Choroid plexus epithelial cell (primary cell): ENCODE data around the gene CCDC88A.

ENCODE experiments used
- DNase-seq: peaks from one replicate; pipeline ENCODE4 v3.0.0-alpha.2; 2010; ENCODE audit warnings: low read depth
- H3K4me3 ChIP-seq: 2 replicates; pipeline ENCODE4 v1.5.1; 2011; ENCODE audit warnings: low read depth, mild to moderate bottlenecking, control low read depth, low read length, moderate library complexity
- TF ChIP-seq, protein P1 (sequence below): conservative IDR thresholded peaks from 2 replicates; pipeline ENCODE4 v1.5.1; 2011; ENCODE audit warnings: low read depth, mild to moderate bottlenecking, control low read depth, inconsistent platforms, low read length, moderate library complexity

The CCDC88A gene

DNA sequence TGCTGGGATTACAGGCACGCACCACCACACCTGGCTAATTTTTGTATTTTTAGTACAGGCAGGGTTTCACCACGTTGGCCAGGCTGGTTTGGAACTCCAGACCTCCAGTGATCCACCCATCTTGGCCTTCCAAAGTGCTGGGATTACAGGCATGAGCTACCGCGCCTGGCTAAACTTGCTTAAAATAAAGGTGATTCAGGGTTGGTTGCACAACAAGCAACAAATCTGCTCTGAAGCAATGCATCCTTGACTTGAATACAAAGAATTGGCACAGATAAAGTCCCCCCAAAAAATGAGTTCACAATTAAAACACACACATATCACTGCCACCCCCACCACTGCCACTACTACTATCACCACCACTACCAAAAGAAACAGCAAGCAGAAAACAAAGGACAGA is 34.9 kb downstream of the CCDC88A start:
- no peak for DNase-seq
- H3K4me3 ChIP-seq, result no peak overlapping the region
- TF ChIP-seq, protein P1, sequence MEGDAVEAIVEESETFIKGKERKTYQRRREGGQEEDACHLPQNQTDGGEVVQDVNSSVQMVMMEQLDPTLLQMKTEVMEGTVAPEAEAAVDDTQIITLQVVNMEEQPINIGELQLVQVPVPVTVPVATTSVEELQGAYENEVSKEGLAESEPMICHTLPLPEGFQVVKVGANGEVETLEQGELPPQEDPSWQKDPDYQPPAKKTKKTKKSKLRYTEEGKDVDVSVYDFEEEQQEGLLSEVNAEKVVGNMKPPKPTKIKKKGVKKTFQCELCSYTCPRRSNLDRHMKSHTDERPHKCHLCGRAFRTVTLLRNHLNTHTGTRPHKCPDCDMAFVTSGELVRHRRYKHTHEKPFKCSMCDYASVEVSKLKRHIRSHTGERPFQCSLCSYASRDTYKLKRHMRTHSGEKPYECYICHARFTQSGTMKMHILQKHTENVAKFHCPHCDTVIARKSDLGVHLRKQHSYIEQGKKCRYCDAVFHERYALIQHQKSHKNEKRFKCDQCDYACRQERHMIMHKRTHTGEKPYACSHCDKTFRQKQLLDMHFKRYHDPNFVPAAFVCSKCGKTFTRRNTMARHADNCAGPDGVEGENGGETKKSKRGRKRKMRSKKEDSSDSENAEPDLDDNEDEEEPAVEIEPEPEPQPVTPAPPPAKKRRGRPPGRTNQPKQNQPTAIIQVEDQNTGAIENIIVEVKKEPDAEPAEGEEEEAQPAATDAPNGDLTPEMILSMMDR, result no peak

DNA sequence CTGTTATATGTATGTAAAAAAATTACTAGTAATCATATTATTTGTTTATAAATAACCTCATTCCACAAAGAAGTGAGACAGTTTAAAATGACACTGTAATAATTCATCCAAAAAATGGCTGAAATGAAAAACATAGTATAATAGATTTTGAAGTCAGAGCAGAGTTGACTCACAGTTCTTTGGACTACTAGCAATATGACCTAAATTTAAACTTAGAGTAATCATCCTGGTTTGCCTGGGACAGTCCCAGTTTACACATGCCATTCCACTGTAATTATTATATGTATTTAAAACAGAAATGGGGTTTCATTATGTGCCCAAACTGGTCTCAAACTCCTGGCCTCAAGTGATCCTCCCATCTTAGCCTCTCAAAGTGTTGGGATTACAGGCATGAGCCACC is 48.3 kb downstream of the CCDC88A start:
- TF ChIP-seq, protein P1, result no peak
- DNase-seq, result no peak
- H3K4me3 ChIP-seq, result no peak overlapping the region

DNA sequence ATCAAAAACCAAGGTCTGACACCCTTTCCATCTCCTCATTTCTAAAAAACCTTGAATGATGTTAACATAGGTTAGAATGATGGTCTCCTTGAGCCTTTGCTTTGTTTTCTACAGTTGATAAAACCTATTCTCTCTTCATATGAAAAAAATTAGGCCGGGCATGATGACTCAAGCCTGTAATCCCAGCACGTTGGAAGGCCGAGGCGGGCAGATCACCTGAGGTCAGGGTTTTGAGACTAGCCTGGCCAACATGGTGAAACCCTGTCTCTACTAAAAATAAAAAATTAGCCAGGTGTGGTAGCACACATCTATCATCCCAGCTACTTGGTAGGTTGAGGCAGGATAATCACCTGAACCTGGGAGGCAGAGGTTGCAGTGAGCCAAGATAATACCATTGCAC is 49.4 kb downstream of the CCDC88A start:
- DNase-seq, result no peak

DNA sequence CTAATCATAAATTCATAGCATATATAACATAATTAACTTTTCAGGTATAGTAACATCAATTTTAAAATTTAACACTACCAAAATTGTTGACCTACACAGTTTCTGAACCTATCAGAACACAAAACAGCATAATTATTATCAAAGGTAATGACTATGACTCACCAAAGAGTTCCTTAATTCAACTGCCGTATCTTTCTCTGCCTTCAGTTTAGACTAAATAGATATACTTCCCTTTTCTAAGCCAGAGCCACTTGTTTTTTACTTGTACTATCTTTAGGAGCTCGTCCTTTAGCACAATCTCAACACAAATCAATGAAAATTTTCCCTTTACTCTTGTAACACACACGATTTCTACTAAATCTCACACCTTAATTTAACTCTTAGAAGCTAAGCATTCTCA is 54.4 kb downstream of the CCDC88A start:
- H3K4me3 ChIP-seq, result no peak overlapping the region
- TF ChIP-seq, protein P1, result no peak
- DNase-seq, result peak; percentile 17

More for the DNA sequence above, 49.4 kb downstream of the CCDC88A start:
- TF ChIP-seq, protein P1, result no peak
- no peak overlapping the region for H3K4me3 ChIP-seq

DNA sequence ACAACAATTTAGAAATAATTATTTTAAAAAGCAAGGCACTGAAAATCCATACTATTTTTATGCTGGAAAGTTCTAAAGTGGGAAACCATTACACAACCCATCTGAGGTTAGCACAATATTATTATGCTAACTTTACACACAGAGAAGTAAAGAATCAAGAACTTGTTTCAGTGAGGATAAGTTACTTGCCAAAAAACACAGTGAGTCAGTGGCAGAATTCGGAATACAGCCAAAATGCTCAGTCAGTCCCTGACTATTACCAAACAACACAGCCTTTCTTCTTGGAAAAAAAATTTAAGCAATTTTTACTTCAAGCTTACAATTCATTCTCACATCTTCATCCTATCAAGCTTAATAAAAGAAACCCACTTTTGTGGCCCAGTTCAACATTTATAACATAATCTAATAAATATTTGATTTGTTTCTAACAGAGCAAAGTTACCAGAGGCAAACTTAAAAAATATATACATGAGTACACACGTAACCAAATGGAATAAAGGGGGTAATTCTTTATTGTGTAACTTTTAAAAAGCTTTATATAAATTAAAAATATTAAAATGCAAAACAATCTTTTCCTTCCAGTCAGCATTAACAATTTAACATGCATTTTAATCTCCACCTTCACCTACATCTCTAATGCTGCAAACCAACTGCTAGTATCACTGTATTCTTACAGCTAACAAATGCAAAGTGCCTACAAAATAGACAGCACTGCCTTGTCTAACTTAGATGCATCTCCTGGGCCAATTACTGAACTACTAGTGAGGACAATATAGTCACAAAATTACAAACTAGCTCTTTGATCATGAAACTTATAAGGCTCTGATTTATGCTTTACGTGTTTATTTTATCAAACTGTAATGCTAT is 55.2 kb downstream of the CCDC88A start:
- H3K4me3 ChIP-seq, result no peak overlapping the region
- TF ChIP-seq, protein P1, result no peak
- peak; percentile 98 for DNase-seq

DNA sequence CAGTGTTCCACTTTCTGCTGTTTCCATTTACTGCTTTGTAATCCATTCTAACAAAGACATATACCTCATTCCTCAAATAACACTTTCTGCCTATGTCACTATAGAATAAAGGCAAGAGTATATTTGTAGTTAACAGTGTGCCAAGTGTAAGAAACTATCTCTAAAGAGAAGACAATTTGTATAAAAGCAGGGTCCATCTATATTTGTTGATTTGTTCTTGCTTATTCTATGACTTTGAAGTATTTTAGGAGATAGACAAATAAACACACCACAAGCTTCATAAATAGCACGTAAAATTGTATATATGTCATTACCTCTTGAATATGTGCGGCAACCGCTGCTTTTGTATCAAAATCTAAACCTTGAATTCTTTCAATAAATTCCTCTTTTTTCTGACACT is 56.0 kb downstream of the CCDC88A start:
- TF ChIP-seq, protein P1, result no peak
- no peak overlapping the region for H3K4me3 ChIP-seq
- DNase-seq, result no peak
